AG09309 (cell line): ENCODE data around the gene MYO1F.

ENCODE experiments used
- DNase-seq: peaks from one replicate; pipeline ENCODE4 v3.0.0-alpha.2; 2010; ENCODE audit warnings: low read depth
- H3K4me3 ChIP-seq: 2 replicates; pipeline ENCODE4 v1.5.1; 2011; ENCODE audit warnings: mild to moderate bottlenecking, low read depth, low read length, moderate library complexity; ENCODE audit not compliant: control insufficient read depth
- CTCF ChIP-seq: IDR thresholded peaks from 2 replicates; pipeline ENCODE4 v1.5.1; 2011; ENCODE audit warnings: mild to moderate bottlenecking, low read depth, low read length, inconsistent platforms; ENCODE audit not compliant: insufficient read depth, control insufficient read depth; ENCODE audit errors: missing control alignments

The MYO1F gene

GRCh38 chr19:8552810-8553209 is 24.4 kb downstream of the MYO1F start:
- DNase-seq: no peak
- no peak overlapping the region for H3K4me3 ChIP-seq
- no peak for TF ChIP-seq CTCF

- TF ChIP-seq CTCF: no peak
- no peak overlapping the region for H3K4me3 ChIP-seq
- no peak for DNase-seq
Measured at GRCh38 chr19:8550070-8550469, 27.2 kb downstream of the MYO1F start.

GRCh38 chr19:8545743-8546142 is 31.5 kb downstream of the MYO1F start:
- no peak for TF ChIP-seq CTCF
- no peak for DNase-seq
- H3K4me3 ChIP-seq: no peak overlapping the region

GRCh38 chr19:8544168-8544567 is 33.1 kb downstream of the MYO1F start:
- H3K4me3 ChIP-seq: no peak overlapping the region

GRCh38 chr19:8539621-8540149 is 37.6 kb downstream of the MYO1F start:
- H3K4me3 ChIP-seq: no peak overlapping the region
- no peak for DNase-seq
- no peak for TF ChIP-seq CTCF

More at GRCh38 chr19:8544168-8544567, 33.1 kb downstream of the MYO1F start:
- DNase-seq: no peak
- TF ChIP-seq CTCF: no peak

- DNase-seq: no peak
- H3K4me3 ChIP-seq: no peak overlapping the region
- no peak for TF ChIP-seq CTCF
Measured at GRCh38 chr19:8537099-8537498, 40.1 kb downstream of the MYO1F start.

- TF ChIP-seq CTCF: no peak
- DNase-seq: no peak
Measured at GRCh38 chr19:8536282-8536681, 41.0 kb downstream of the MYO1F start.

More at GRCh38 chr19:8536282-8536681, 41.0 kb downstream of the MYO1F start:
- H3K4me3 ChIP-seq: no peak overlapping the region
